ENCODE results near the gene TPTE2.
"Not testable (repeated sequence)": the region's sequence is repeated elsewhere in the genome, so short reads cannot be mapped to it uniquely, and the experiment has no call there.

Gene TPTE2

DNA sequence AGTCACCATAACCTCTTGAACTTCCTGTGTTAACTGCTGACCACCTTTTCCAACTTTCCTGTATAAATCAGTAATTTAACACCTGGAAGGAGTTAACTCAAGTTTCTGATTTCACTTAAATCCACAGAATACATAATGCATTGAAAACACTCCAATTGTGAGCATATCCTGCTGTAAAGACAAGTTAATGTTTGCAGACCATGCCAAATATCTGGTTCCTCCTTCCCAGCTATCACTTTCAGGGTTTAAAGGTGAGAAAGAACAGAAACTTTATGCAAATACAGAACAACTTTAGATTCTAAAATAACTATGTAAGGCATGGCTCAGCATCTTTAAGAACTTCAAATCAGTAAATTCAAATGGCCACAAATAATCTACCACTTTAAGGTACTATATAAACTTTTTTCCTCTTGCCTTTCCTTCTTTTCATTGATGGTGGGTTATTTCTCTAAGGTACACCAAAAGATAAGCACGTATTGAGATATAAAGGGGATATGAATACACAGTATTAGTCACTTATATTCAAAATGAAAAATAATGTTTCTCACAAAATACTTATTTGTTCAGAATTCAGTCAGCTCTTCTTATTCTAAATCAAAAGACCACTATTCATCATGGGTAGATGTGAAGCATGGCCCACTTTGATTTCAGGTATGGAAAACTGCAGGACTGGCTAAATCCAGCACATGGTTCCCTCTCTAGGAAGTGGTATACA is 6.6 kb upstream of the TPTE2 start:
- no peak for DNase-seq (ENCODE audit: low spot score)

DNA sequence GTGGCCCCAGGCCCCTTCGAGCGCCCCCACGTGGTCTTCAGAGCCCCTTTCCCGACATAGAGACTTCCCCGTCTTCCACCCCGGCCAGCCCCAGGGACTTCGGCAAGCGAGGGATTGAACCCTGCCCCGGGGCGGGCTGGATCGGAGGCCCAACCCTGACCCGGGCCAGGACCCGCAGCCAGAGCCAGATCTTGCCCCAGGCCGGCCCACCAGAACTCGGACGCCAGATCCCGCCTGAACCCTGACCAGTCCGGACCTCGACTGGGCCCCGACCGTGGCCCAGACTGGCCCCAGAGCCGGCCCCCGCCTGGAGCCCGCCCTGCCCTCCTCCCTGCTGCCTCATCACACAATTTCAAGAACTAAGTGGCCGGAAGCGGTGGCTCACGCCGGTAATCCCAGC is 253 bp upstream of the TPTE2 start:
- DNase-seq (ENCODE audit: low spot score): no peak

DNA sequence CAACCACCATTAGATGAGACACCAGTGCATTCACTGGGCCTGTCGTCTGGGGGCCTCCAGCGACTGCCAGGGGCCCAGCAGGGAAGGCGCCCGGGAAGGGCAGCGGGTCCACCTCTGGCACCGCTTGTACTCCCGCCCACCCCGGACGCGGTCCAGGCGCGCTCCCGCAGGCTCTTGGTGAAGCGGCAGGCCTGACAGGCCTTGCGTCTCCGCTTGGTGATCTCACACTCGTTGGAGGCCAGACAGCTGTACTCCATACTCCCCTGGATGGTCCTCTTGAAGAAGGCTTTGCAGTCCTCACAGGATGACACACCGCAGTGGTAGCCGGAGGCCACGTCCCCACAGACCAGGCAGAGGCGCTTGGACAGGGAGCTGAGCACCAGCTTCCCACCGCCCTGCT is 660 bp downstream of the TPTE2 start:
- DNase-seq (ENCODE audit: low spot score): not testable (repeated sequence)

DNA sequence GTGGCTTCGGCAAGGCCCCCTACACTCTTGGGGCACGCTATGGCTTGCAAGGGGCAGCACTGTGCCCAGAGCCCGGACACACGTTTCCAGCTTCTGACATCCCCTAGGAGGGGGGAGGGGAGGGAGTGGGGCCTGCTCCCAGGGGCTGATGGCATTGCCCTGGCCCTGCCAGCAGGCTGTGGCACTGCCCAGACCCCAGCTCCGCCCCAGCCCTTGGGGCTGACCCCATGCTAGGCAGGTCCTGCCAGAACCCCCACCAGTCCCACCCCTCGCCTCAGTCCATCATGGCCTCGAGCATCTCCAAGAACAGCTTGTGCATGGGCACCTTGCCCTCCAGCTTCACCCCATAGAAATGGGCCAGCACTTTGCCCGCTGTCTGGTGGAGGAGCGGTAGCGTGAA is 1.6 kb downstream of the TPTE2 start:
- DNase-seq (ENCODE audit: low spot score): not testable (repeated sequence)

DNA sequence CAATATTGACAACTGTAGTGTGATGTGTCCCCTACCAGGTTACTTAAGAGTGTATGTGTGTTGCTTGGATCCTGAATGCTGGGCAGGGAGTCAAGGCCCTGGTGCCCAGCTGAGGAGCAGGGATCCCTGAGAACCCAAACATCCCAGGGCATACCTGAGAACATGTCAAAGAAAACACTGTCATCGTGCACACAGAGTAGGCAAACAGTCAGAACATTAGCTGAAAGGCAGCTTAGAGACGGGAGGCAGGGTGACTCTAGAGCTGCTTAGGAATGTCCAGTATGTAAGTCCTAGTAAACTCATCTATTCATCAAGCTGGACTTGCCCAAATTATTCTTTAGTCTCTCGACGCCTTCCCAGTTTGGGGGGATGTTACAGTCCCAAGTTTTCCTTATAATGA is 4.0 kb downstream of the TPTE2 start:
- DNase-seq (ENCODE audit: low spot score): not testable (repeated sequence)

DNA sequence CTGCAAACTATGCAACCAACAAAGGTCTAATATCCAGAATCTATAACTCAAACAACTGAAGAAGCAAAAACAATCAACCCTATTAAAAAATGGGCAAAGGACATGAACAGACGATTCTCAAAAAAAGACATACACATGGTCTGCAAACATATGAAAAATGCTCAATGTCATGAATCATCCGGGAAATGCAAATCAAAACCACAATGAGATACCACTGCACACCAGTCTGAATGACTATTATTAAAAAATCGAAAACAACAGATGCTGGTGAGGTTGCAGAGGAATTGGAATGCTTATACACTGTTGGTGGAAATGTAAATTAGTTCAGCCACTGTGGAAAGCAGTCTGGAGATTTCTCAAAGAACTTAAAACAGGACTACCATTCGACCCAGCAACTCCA is 12.1 kb downstream of the TPTE2 start:
- not testable (repeated sequence) for DNase-seq (ENCODE audit: low spot score)

DNA sequence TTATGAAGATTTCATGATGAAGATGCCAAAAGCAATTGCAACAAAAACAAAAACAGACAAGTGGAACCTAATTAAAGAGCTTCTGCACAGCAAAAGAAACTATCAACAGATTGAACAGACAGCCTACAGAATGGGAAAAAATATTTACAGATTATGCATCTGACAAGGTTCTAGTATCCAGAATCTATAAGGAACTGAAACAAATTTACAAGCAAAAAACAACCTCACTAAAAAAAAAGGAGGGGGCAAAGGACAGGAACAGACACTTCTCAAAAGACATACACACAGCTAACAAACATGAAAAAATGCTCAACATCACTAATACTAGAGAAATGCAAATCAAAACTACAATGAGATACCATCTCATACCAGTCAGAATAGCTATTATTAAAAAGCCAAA is 35.7 kb downstream of the TPTE2 start:
- not testable (repeated sequence) for DNase-seq (ENCODE audit: low spot score)

DNA sequence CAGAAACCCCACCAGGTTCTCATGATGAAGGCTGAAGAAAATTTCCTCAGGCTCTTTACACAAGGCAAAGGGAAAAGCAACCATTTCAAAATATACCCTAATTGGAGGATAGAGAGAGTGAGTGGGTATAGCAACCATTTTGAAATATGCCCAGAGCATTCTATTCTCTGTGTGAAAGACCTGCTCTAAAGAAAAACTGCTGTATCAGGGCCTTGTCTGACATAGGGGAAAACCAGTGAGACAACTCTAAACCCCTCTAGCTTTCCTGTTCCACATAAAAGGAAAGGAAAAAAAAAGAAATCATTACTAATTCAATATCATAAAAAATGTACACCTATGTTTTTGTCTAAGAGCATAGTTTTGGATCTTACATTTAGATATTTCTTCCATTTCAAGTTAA is 42.3 kb downstream of the TPTE2 start:
- no peak for DNase-seq (ENCODE audit: low spot score)

DNA sequence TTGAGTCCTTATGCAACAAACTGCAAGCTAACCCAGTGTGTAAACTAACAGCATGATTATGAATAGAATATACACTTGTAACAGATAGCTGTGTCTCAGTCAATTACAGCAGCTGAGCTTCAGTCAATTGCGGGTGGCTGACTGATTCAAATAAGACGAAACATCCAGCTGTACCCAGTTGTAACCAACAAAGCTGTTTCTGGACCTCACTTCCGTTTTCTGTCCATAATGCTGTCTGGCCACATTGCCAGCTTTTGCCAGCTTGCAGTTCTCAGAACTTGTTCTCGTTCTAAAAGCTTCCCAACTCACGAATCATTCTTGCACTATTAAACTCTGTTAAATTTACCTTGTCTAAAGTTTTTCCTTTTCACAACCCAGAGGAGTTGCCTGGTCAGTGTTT is 53.7 kb downstream of the TPTE2 start:
- not testable (repeated sequence) for DNase-seq (ENCODE audit: low spot score)

DNA sequence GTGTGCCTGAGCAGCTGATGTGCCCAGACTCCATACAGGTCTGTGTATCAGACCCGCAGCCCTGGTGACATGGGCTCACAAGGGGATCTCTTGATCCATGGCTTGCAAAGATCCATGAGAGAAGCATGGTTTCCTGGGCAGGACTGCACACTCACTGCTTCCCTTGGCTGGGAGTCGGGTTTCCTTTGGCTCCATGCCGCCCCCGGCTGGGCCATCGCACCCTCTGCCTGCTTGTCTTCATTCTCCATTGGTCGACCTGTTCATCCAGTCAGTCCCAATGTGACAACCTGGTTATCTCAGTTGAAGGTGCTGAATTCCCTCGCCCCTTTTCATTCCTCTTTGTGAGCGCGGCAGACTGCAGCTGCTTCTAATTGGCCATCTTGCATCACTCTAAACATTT is 101.2 kb downstream of the TPTE2 start:
- not testable (repeated sequence) for DNase-seq (ENCODE audit: low spot score)

DNA sequence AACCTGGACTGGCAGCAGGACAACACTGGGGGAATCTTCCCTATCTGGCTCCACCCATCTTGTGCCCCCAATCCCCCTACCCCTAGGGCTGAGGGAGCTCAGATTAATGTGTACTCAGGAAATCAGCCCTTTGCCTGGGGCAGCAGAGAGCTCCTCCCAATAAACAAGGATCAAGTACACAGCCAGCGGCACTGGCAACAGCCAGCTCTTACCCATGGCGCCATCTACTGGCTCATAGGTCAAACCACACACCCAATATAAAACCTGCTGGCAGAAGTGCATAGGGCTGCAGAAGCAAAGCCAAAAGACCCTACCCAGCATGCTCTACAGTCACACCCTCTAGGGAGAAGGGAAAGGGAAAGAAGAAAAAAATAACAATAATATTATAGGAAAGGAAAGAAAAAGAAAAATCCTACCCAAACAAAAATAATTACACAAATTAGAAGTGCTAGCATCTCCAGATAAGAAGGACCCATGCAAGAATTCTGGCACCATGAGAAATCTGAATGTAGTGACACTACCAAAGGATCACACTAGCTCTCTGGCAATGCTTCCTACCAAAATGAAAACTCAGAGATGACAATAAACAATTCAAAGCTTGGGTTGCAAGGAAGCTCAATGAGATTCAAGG is 122.2 kb downstream of the TPTE2 start:
- not testable (repeated sequence) for DNase-seq (ENCODE audit: low spot score)

DNA sequence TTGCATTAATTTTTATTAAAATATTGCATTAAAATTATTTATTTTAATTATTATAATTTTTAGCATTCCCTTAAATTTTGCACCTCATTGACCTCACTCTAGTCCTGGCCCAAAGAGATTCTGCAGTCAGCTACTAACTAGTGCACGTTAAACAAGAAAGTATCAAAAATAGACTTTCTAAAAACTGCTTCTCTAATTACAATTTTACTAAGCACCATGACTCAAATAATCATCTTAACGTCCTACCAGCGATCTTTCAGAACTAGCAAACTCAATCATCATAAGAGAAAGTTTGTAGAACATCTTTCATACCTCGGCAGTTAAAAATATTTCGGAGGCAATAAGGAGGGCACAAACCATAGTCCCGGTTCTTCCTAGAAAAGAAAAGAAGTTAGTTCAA is 123.6 kb downstream of the TPTE2 start:
- not testable (repeated sequence) for DNase-seq (ENCODE audit: low spot score)

DNA sequence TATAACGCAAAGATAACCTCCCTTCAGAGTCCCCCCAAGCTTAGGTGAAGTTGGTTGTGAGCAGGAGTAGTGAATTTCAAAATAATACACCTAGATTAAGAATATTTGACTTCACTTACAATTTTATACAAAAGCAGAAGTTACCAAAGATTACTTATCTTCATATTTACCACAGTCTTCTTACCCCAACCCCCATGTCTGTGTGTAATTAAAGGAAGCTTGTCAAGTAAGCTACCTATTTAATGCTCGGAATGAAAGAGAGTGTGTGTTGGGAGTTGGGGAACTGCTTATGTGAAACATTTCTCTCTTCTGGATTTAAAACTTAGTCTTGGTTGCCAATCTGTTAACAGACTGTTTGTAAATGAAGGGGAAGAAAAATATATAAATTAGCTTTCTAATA is 139.1 kb downstream of the TPTE2 start:
- not testable (repeated sequence) for DNase-seq (ENCODE audit: low spot score)

DNA sequence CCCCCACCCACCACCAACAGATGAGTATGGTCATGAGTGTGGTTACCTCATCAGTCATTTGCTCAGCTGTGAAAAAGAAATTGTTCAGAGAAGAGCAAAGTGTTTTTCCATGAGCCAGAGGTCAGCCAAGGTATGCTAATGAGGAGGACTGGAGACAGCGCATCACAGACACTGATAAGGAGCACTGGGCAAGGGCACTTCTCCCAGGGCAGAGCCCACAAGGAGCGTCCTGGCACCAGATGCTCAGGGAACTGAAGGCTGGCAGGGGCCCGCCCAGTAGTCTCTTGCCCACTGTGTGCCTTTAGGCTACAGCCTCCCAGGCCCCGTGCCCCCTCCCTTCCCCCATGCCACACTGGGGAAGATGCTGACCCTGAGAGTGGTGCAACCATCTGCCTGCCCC is 148.8 kb downstream of the TPTE2 start:
- not testable (repeated sequence) for DNase-seq (ENCODE audit: low spot score)

DNA sequence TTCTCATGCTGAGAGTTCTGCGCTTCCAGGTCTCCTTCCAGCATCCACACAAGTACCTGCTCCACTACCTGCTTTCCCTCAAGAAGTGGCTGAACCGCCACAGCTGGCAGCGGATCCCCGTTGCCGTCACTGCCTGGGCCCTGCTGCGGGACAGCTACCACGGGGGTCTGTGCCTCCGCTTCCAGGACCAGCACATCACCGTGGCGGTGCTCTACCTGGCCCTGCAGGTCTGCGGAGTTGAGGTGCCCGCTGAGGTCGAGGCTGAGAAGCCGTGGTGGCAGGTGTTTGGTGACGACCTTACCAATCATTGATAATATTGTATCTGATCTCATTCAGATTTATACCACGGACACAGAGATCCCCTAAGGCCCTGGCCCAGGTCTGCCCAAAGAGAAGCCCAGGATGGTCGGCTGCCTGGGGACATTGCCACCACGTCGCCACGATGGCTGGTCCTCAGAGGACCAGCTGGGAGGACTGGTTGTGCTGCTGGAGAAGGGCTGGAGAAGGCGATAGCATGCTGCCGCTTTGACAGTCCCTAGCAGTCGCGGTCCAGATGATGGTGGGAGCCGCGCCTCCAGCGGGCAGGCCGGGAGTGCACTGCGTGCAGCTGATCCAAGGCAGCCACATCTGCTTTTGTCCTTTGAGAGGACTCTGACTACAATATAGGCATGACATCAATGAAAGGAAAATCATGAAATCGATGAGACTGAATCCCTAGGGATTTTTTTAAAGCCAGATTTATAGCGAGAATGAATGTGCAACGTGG is 178.4 kb downstream of the TPTE2 start:
- not testable (repeated sequence) for DNase-seq (ENCODE audit: low spot score)

DNA sequence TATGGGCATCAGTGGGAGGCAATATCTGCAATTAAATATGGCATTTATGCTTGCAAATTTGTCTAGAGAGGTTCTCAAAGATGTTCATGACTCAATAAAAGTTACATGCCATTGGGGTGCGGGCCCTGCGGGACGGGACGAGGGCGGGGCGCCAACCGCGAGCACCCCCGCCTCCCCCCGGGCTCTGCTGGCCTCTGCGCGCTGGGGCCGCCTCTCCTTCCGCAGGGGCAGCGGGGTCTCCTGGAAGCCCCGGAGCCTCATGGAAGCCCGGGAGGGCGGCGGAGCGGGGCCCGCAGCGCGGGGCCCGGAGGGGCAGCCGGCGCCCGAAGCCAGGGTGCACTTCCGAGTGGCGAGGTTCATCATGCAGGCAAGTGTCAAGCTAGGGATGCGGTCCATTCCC is 179.2 kb downstream of the TPTE2 start:
- peak; percentile 18 for DNase-seq (ENCODE audit: low spot score)

Data from D341Med (cell line).